SU-DHL-6 (cell line): ENCODE data around the gene RNF186.

ENCODE experiments used
- CTCF ChIP-seq: fragments of 200-600 bp; sonication (generic); IDR thresholded peaks from one replicate; pipeline ENCODE4 v1.5.1; 2017; ENCODE audit warnings: antibody characterized with exemption, mild to moderate bottlenecking, low read length, moderate library complexity; ENCODE audit not compliant: insufficient read depth, poor library complexity, severe bottlenecking
- EZH2phosphoT487 ChIP-seq: fragments of 200-600 bp; sonication (generic), shearing (Covaris generic); conservative IDR thresholded peaks from 2 replicates; pipeline ENCODE4 v1.6.1; 2018; ENCODE audit warnings: mild to moderate bottlenecking, antibody characterized with exemption, low read length, moderate library complexity, mixed read lengths

- TF ChIP-seq CTCF, result no peak
- no peak for TF ChIP-seq EZH2phosphoT487
These were observed 17.3 kb downstream of the RNF186 start for GRCh38 chr1:19797827-19798226.
